ENCODE measurements around the gene IMMP2L.

IMMP2L gene

DNA sequence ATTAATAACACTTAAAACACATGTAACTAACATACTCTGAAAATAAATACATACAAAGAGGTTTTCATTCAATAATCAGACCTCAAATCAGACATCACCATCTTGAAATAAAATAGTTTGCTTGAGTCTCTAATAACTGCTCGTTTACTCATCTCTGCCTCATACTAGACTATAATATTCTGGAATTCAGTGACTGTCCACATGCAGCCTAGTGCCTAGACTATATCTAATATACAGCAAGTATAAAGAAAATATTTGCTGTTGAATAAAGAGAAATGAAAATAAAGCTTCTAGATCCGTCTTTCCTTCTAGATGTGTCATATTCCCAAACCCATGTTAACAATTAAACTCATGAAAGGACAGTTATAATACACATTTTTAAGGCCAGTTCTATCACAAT is 707.6 kb downstream of the IMMP2L start:
- TF ChIP-seq, protein P1, sequence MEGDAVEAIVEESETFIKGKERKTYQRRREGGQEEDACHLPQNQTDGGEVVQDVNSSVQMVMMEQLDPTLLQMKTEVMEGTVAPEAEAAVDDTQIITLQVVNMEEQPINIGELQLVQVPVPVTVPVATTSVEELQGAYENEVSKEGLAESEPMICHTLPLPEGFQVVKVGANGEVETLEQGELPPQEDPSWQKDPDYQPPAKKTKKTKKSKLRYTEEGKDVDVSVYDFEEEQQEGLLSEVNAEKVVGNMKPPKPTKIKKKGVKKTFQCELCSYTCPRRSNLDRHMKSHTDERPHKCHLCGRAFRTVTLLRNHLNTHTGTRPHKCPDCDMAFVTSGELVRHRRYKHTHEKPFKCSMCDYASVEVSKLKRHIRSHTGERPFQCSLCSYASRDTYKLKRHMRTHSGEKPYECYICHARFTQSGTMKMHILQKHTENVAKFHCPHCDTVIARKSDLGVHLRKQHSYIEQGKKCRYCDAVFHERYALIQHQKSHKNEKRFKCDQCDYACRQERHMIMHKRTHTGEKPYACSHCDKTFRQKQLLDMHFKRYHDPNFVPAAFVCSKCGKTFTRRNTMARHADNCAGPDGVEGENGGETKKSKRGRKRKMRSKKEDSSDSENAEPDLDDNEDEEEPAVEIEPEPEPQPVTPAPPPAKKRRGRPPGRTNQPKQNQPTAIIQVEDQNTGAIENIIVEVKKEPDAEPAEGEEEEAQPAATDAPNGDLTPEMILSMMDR (IDR thresholded peaks at IDR 0.05; ENCODE audit: borderline replicate concordance, insufficient read depth, low read depth, low read length) = no peak

GRCh38 chr7:110854166-110854565 is 708.1 kb downstream of the IMMP2L start:
- TF ChIP-seq, protein P1 (IDR thresholded peaks at IDR 0.05; ENCODE audit: borderline replicate concordance, insufficient read depth, low read depth, low read length) = no peak
- no peak overlapping the region for H3K4me3 ChIP-seq (ENCODE audit: low read depth, low read length)

More for the DNA sequence above, 707.6 kb downstream of the IMMP2L start:
- no peak overlapping the region for H3K4me3 ChIP-seq (ENCODE audit: low read depth, low read length)

DNA sequence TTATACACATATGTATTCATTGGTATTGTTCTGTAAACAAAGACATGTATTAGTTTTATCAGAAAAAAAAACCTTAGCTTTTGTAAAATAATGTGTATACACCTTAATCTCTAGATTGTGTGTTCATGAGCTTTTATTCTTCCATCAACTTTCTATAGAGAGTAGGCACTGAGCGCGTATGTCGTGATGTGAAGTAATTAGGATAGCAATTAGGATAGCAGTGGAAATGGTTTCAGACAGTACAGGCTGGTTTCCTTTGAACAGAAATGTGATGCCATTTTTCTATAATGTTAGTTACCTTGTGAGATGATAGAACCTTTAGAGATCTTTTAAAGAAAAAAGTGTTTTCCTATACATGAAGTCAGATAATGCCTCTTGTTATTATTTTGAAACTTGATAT is 709.0 kb downstream of the IMMP2L start:
- H3K4me3 ChIP-seq (ENCODE audit: low read depth, low read length) = no peak overlapping the region
- TF ChIP-seq, protein P1 (IDR thresholded peaks at IDR 0.05; ENCODE audit: borderline replicate concordance, insufficient read depth, low read depth, low read length) = no peak

DNA sequence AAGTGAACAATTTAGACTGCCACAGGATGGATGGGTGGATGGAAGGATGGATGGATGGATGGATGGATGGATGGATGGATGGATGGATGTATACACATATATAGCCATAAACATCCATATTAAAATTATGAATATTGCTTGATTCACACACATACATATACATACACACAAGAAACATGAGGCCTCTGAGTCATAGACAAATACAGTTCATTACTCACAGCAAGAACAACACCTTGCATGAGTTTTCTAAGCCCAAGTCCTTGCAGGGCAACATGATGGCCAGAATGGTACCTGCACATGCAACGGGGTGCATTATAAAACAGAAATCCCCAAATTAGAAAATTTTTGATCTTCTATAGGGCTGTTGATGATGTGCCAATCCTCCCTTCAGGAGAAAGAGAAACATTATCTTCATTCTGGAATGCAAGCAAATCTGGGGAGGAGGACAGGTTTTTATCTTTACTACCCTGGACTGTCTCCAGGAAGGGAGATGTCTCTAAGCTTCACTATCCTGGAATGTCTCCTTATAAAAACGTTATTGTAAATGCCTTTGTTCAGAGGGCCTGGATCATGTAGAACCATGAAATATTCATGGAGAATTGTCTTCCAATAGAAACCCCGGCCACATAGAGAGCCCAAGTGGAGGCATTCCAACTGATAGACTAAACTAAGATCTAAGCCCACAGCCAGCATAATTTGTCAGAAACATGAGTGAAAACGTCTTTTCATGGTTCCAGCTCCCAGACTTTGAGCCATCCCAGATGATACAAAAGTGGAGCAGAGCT is 709.9 kb downstream of the IMMP2L start:
- TF ChIP-seq, protein P1 (IDR thresholded peaks at IDR 0.05; ENCODE audit: borderline replicate concordance, insufficient read depth, low read depth, low read length) = no peak

GRCh38 chr7:110850224-110850623 is 712.1 kb downstream of the IMMP2L start:
- TF ChIP-seq, protein P1 (IDR thresholded peaks at IDR 0.05; ENCODE audit: borderline replicate concordance, insufficient read depth, low read depth, low read length) = no peak
- H3K4me3 ChIP-seq (ENCODE audit: low read depth, low read length) = no peak overlapping the region

More for the DNA sequence above, 709.9 kb downstream of the IMMP2L start:
- H3K4me3 ChIP-seq (ENCODE audit: low read depth, low read length) = no peak overlapping the region

DNA sequence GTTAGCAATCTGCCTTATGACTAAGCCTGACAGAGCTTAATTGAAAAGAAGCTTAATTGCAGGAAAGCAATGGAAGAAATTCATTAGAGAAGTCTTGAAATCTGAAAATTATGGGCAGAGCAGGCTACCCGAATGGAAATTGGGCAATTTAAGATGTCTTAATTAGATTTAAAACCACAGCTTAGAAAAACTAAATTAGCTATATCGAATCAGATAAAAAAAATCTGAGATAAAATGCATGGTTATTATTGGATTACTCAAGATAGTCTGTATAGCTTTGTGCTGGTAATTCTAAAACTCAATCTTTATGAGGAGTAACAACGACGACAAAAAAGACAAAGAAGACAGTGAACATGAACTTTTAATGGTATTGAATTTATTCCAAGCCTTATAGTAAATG is 719.5 kb downstream of the IMMP2L start:
- TF ChIP-seq, protein P1 (IDR thresholded peaks at IDR 0.05; ENCODE audit: borderline replicate concordance, insufficient read depth, low read depth, low read length) = no peak
- H3K4me3 ChIP-seq (ENCODE audit: low read depth, low read length) = no peak overlapping the region

All from GM12875 (cell line).